B cell (primary cell): ENCODE data around the gene PHF12. TPM values are rescaled to one million over a fixed set of nuclear protein-coding genes. Genes with fewer than 3 reads are reported as not detected.

Experiments used
- ATAC-seq: fragments of 200-7000 bp; cut with Tn5 transposase; one replicate; pipeline ENCODE4 v1.10.0; 2021; ENCODE audit warnings: low read depth, mild to moderate bottlenecking, moderate number of reproducible peaks, moderate library complexity
- CTCF ChIA-PET: fragments of 350-600 bp; sonication (Branson Sonifier 250); formaldehyde crosslinking; loops from one replicate; lab custom pipeline; 2021; ENCODE audit warnings: antibody characterized with exemption, inconsistent platforms; lab: Charles Lee
- POLR2A ChIA-PET: fragments of 350-600 bp; sonication (Branson Sonifier 250); formaldehyde crosslinking; loops from one replicate; lab custom pipeline; 2021; ENCODE audit warnings: antibody characterized with exemption; lab: Charles Lee
- DNase-seq: peaks from one replicate; pipeline ENCODE4 v3.0.0; 2013
- H2AFZ ChIP-seq: 2 replicates; pipeline ENCODE4 v1.6.1; 2012; ENCODE audit warnings: mild to moderate bottlenecking, low read depth, low read length; ENCODE audit not compliant: insufficient read depth, poor library complexity, severe bottlenecking
- H3K27ac ChIP-seq, 2 donors: 1 replicate in 1 of 2; 2 replicates in 1 of 2; pipeline ENCODE4 v1.5.1; 2012 to 2013; ENCODE audit warnings: low read length in 2 of 2, mild to moderate bottlenecking in 2 of 2, moderate library complexity in 1 of 2
- H3K27me3 ChIP-seq, 4 experiments: fragments of 200-600 bp in 1 of 4; sonication (generic) in 1 of 4; replicated peaks in 1 of 4; 1 replicate in 2 of 4; 2 replicates in 2 of 4; pipeline versions ENCODE4 v1.6.1 to v1.7.0; 2013 to 2016; ENCODE audit warnings: low read length in 3 of 4, mild to moderate bottlenecking in 2 of 4, mixed read lengths in 1 of 4, moderate library complexity in 1 of 4; ENCODE audit not compliant: insufficient read depth in 4 of 4, control insufficient read depth in 3 of 4; ENCODE audit errors: control extremely low read depth in 1 of 4
- H3K36me3 ChIP-seq, 2 experiments: replicated peaks in 1 of 2; 1 replicate in 1 of 2; 2 replicates in 1 of 2; pipeline versions ENCODE4 v1.6.1 to v1.7.1; 2013; ENCODE audit warnings: low read length in 1 of 2; ENCODE audit not compliant: insufficient read depth in 2 of 2, control insufficient read depth in 1 of 2; ENCODE audit errors: control extremely low read depth in 1 of 2, extremely low read depth in 1 of 2
- H3K4me1 ChIP-seq, 2 donors: fragments of 200-600 bp in 1 of 2; sonication (generic) in 1 of 2; 1 replicate in 1 of 2; 2 replicates in 1 of 2; pipeline versions ENCODE4 v1.5.1 to v1.6.1; 2013 to 2017; ENCODE audit warnings: low read length in 2 of 2; ENCODE audit not compliant: control insufficient read depth in 2 of 2, insufficient read depth in 2 of 2
- H3K4me2 ChIP-seq: replicated peaks from 2 replicates; pipeline ENCODE3; 2012; ENCODE audit warnings: mild to moderate bottlenecking, low read depth, low read length; ENCODE audit not compliant: poor library complexity, severe bottlenecking
- H3K4me3 ChIP-seq, 5 experiments: fragments of 200-600 bp in 1 of 5; sonication (generic) in 1 of 5; 1 replicate in 3 of 5; 2 replicates in 2 of 5; pipeline versions ENCODE4 v1.5.1 to v1.7.0; 2011 to 2016; ENCODE audit warnings: low read length in 4 of 5, mild to moderate bottlenecking in 4 of 5, low read depth in 2 of 5, control low read depth in 1 of 5, moderate library complexity in 1 of 5; ENCODE audit not compliant: insufficient read depth in 1 of 5; ENCODE audit errors: control extremely low read depth in 1 of 5, extremely low read depth in 1 of 5
- H3K79me2 ChIP-seq: fragments of 200-600 bp; sonication (generic); one replicate; pipeline ENCODE4 v1.6.0; 2016; ENCODE audit warnings: low read length; ENCODE audit not compliant: control insufficient read depth, insufficient read depth
- H3K9ac ChIP-seq: fragments of 200-600 bp; sonication (generic); 2 replicates; pipeline ENCODE4 v1.6.1; 2017; ENCODE audit warnings: mild to moderate bottlenecking, low read length, moderate library complexity
- H3K9me3 ChIP-seq, 3 donors: one replicate each; pipeline versions ENCODE4 v1.6.1 to v1.7.1; 2013; ENCODE audit warnings: low read length in 2 of 3; ENCODE audit not compliant: control insufficient read depth in 2 of 3, insufficient read depth in 1 of 3; ENCODE audit errors: control extremely low read depth in 1 of 3
- H4K20me1 ChIP-seq: 2 replicates; pipeline ENCODE4 v1.6.0; 2012; ENCODE audit warnings: mild to moderate bottlenecking, low read length; ENCODE audit not compliant: insufficient read depth, control insufficient read depth, poor library complexity, severe bottlenecking
- H3K27ac Mint-ChIP-seq: one replicate; pipeline ENCODE4 v1.8.0; 2021; ENCODE audit warnings: mixed read lengths
- H3K27me3 Mint-ChIP-seq: one replicate; pipeline ENCODE4 v1.8.0; 2021; ENCODE audit warnings: mixed read lengths
- H3K4me1 Mint-ChIP-seq: one replicate; pipeline ENCODE4 v1.8.0; 2021; ENCODE audit warnings: mixed read lengths
- H3K4me3 Mint-ChIP-seq: one replicate; pipeline ENCODE4 v1.8.0; 2021; ENCODE audit warnings: mixed read lengths
- H3K9me3 Mint-ChIP-seq: one replicate; pipeline ENCODE4 v1.8.0; 2022; ENCODE audit warnings: mixed read lengths; ENCODE audit not compliant: insufficient read depth
- EZH2 ChIP-seq: IDR thresholded peaks from 2 replicates; pipeline ENCODE4 v1.6.1; 2012; ENCODE audit warnings: borderline replicate concordance, low read depth, mild to moderate bottlenecking, moderate library complexity, low read length; ENCODE audit not compliant: insufficient read depth, poor library complexity, severe bottlenecking
- WGBS: methylation state at CpG from one replicate; pipeline ENCODE4 v1.1.5; 2013; ENCODE audit warnings: missing lambda C conversion rate; ENCODE audit not compliant: insufficient coverage; 5-methylcytosine and 5-hydroxymethylcytosine counted together
- intact Hi-C: fragments of 100-400 bp; cut with micrococcal nuclease; formaldehyde crosslinking; loops from one replicate; pipeline ENCODE4 v1.10.0; 2022
- polyA plus RNA-seq: library from polyadenylated mRNA; depleted of rRNA; stranded (reverse); fragments of >200 nt; gene quantifications from 2 replicates; pipeline ENCODE4 v1.2.3, GENCODE V29; 2012
- total RNA-seq, 2 donors: library from RNA; stranded (reverse); fragments of 120-200 nt in 1 of 2; gene quantifications; 1 replicate in 1 of 2; 2 replicates in 1 of 2; pipeline versions ENCODE4 v1.2.3 to v1.2.4, GENCODE V29; 2013 to 2022
- TF ChIP-seq, protein P1 (sequence below): fragments of 200-600 bp; IDR thresholded peaks from one replicate; pipeline ENCODE4 v1.8.0; 2022; ENCODE audit warnings: antibody characterized with exemption, mild to moderate bottlenecking

The PHF12 gene
- total and polyA plus RNA-seq, 2 donors (not counting 1 experiment from before 2014, with no cell fraction given), result 116 to 140 TPM

DNA sequence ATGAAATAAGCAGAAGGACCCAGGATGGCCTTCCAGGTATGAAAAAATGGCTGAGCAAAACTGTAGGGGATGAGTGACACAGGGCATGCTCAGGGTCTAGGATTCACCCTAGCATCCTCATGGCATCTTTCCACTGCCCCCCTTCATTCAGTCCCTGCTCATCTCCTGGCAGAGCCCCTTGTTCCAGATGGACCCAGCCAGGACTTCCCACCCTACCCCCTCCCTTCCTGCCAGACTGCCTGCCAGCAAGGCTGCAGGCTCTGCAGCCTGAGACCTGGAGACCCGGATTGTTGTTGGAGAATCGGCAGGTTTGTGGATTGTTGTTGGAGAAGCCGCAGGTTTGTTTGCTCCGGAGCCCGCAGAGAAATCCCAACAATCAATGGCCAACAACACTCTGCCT is 47.9 kb upstream of the PHF12 start:
- H3K4me3 ChIP-seq, result no peak overlapping the region
- H3K27ac ChIP-seq, result no peak overlapping the region
- whole genome bisulfite sequencing, result no CpG with 5 or more reads among the region's 5 CpGs
- H3K4me1 ChIP-seq, result no peaks in the 10 kb centered on the region
- H4K20me1 ChIP-seq, result no peaks in the 10 kb centered on the region
- no peak overlapping the region for H3K4me2 ChIP-seq
- ChIA-PET POLR2A (no interaction called here), CTCF (interaction anchor here (1.1 kb wide), 1 partner anchor 34 kb away, joined by 3 read pairs; no protein-coding TSS in a partner anchor)
- H3K4me3 Mint-ChIP-seq, result no peak overlapping the region
- no peaks in the 10 kb centered on the region for H3K79me2 ChIP-seq
- intact Hi-C loops, result no loop called here
- H3K27me3 Mint-ChIP-seq, result peaks cover 40% of the 10 kb centered on the region
- no peak for TF ChIP-seq EZH2
- TF ChIP-seq, protein P1, sequence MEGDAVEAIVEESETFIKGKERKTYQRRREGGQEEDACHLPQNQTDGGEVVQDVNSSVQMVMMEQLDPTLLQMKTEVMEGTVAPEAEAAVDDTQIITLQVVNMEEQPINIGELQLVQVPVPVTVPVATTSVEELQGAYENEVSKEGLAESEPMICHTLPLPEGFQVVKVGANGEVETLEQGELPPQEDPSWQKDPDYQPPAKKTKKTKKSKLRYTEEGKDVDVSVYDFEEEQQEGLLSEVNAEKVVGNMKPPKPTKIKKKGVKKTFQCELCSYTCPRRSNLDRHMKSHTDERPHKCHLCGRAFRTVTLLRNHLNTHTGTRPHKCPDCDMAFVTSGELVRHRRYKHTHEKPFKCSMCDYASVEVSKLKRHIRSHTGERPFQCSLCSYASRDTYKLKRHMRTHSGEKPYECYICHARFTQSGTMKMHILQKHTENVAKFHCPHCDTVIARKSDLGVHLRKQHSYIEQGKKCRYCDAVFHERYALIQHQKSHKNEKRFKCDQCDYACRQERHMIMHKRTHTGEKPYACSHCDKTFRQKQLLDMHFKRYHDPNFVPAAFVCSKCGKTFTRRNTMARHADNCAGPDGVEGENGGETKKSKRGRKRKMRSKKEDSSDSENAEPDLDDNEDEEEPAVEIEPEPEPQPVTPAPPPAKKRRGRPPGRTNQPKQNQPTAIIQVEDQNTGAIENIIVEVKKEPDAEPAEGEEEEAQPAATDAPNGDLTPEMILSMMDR, result no peak
- no peak overlapping the region for H3K27ac Mint-ChIP-seq
- H3K9me3 Mint-ChIP-seq, result no peaks in the 10 kb centered on the region
- DNase-seq (no peak), ATAC-seq (no peak)
- peaks cover 0 to 32% (median 12%) of the 10 kb centered on the region in 4 experiments for H3K27me3 ChIP-seq
- no peaks in the 10 kb centered on the region for H3K4me1 Mint-ChIP-seq
- peaks cover 0 to 12% (median 0%) of the 10 kb centered on the region in 3 donors for H3K9me3 ChIP-seq
- no peak overlapping the region for H2AFZ ChIP-seq
- no peaks in the 10 kb centered on the region for H3K36me3 ChIP-seq
- no peak overlapping the region for H3K9ac ChIP-seq

DNA sequence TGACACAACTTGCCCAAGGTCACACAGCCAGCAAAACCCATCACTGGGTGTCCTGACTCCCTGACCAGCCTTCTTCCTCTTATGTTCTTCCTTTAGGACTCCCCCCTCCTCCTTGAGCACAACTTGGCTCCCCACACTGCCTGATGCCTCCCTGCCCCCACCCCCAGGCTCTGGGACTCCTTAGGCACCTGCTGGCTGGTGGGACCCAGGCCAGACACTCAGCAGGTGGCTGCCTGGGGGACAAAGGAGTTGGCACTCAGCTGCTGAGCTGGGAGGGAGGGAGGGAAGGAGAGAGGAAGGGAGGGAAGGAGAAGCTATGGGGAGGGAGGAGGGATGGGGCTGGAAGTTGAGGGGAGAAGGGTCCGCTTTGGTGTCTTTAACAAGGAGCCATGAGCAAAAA is 46.5 kb upstream of the PHF12 start:
- ChIA-PET POLR2A (no interaction called here), CTCF (no interaction called here)
- no peak overlapping the region for H3K4me2 ChIP-seq
- no peak overlapping the region for H2AFZ ChIP-seq
- Mint-ChIP-seq H3K4me1 (no peaks in the 10 kb centered on the region), H3K4me3 (no peak overlapping the region), H3K27ac (no peak overlapping the region), H3K27me3 (peaks cover 35% of the 10 kb centered on the region), H3K9me3 (no peaks in the 10 kb centered on the region)
- no peak overlapping the region for H3K4me3 ChIP-seq
- intact Hi-C loops, result no loop called here
- no peaks in the 10 kb centered on the region for H3K9me3 ChIP-seq
- H3K27ac ChIP-seq, result no peak overlapping the region
- H4K20me1 ChIP-seq, result no peaks in the 10 kb centered on the region
- no peaks in the 10 kb centered on the region for H3K79me2 ChIP-seq
- DNase-seq (no peak), ATAC-seq (no peak)
- H3K9ac ChIP-seq, result no peak overlapping the region
- H3K4me1 ChIP-seq, result no peaks in the 10 kb centered on the region
- TF ChIP-seq, protein P1, result no peak
- H3K27me3 ChIP-seq, result peaks cover 0 to 20% (median 1%) of the 10 kb centered on the region in 4 experiments
- H3K36me3 ChIP-seq, result no peaks in the 10 kb centered on the region
- WGBS, result 100% methylated on average over 1 of the region's 1 CpG
